Neural progenitor cell (in vitro differentiated cells): ENCODE results near the gene SPAG8. TPM values are rescaled to one million over a fixed set of nuclear protein-coding genes. Genes with fewer than 3 reads are reported as not detected.
A peak's percentile ranks its signal among the peaks of the same experiment; 100 is the strongest.

Experiments
- DNase-seq: peaks from one replicate; pipeline ENCODE4 v3.0.0-alpha.2; 2016; ENCODE audit warnings: low spot score
- H2AFZ ChIP-seq: fragments of 200-600 bp; sonication (generic); replicated peaks from 2 replicates; pipeline ENCODE4 v1.6.1; 2016; ENCODE audit warnings: antibody characterized with exemption
- H3F3A ChIP-seq: fragments of 200-600 bp; sonication (generic); 2 replicates; pipeline ENCODE4 v1.6.1; 2016; ENCODE audit warnings: antibody characterized with exemption, low read depth
- H3K27ac ChIP-seq: fragments of 200-600 bp; sonication (generic); 2 replicates; pipeline ENCODE4 v1.5.1; 2016; ENCODE audit warnings: mild to moderate bottlenecking
- H3K27me3 ChIP-seq: fragments of 200-600 bp; sonication (generic); 2 replicates; pipeline ENCODE4 v1.6.1; 2016; ENCODE audit warnings: mild to moderate bottlenecking, moderate library complexity
- H3K36me3 ChIP-seq: fragments of 200-600 bp; sonication (generic); 2 replicates; pipeline ENCODE4 v1.5.1; 2016
- H3K4me1 ChIP-seq: fragments of 200-600 bp; sonication (generic); 2 replicates; pipeline ENCODE4 v1.6.1; 2016; ENCODE audit warnings: mixed run types
- H3K4me2 ChIP-seq: fragments of 200-600 bp; sonication (generic); 2 replicates; pipeline ENCODE4 v1.6.1; 2016
- H3K4me3 ChIP-seq: fragments of 200-600 bp; sonication (generic); 2 replicates; pipeline ENCODE4 v1.5.1; 2016
- H3K79me2 ChIP-seq: fragments of 200-600 bp; sonication (generic); 2 replicates; pipeline ENCODE4 v1.6.1; 2016; ENCODE audit warnings: low read depth
- H3K9ac ChIP-seq: fragments of 200-600 bp; sonication (generic); 2 replicates; pipeline ENCODE4 v1.6.1; 2016
- H3K9me3 ChIP-seq: fragments of 200-600 bp; sonication (generic); 2 replicates; pipeline ENCODE4 v1.5.1; 2016; ENCODE audit warnings: low read depth
- H4K20me1 ChIP-seq: fragments of 200-600 bp; sonication (generic); 2 replicates; pipeline ENCODE4 v1.6.1; 2016; ENCODE audit warnings: low read depth
- H3K27ac Mint-ChIP-seq: 3 replicates; pipeline ENCODE4 v1.8.0; 2021; ENCODE audit warnings: mixed read lengths
- H3K27me3 Mint-ChIP-seq: 2 replicates; pipeline ENCODE4 v1.8.0; 2022; ENCODE audit warnings: low read depth, mild to moderate bottlenecking, inconsistent platforms, moderate library complexity, mixed read lengths; ENCODE audit not compliant: insufficient read depth
- H3K36me3 Mint-ChIP-seq: 3 replicates; pipeline ENCODE4 v1.8.0; 2021; ENCODE audit warnings: mixed read lengths
- H3K4me1 Mint-ChIP-seq: 3 replicates; pipeline ENCODE4 v1.8.0; 2021; ENCODE audit warnings: mixed read lengths
- H3K4me3 Mint-ChIP-seq: 3 replicates; pipeline ENCODE4 v1.8.0; 2021; ENCODE audit warnings: mild to moderate bottlenecking, moderate library complexity, mixed read lengths
- H3K9me3 Mint-ChIP-seq: 3 replicates; pipeline ENCODE4 v1.8.0; 2020; ENCODE audit warnings: mixed read lengths
- CTCF ChIP-seq: fragments of 200-600 bp; sonication (generic); IDR thresholded peaks from 2 replicates; pipeline ENCODE4 v1.5.1; 2017; ENCODE audit warnings: antibody characterized with exemption, mild to moderate bottlenecking
- EZH2 ChIP-seq: fragments of 200-600 bp; sonication (generic); IDR thresholded peaks from 2 replicates; pipeline ENCODE4 v1.6.1; 2017; ENCODE audit warnings: antibody characterized with exemption, mild to moderate bottlenecking, moderate library complexity
- EZH2phosphoT487 ChIP-seq: fragments of 200-600 bp; sonication (generic); IDR thresholded peaks from 2 replicates; pipeline ENCODE4 v1.6.1; 2017; ENCODE audit warnings: antibody characterized with exemption
- total RNA-seq: library from RNA; depleted of rRNA; stranded (reverse); fragments of >200 nt; gene quantifications from 2 replicates; pipeline ENCODE4 v1.2.3, GENCODE V29; 2015; ENCODE audit warnings: low replicate concordance

SPAG8 gene
- total RNA-seq, 1 donor from 2014 or later, result 1.6 TPM

GRCh38 chr9:35856206-35856605 lies 44.1 kb upstream of the SPAG8 start:
- Mint-ChIP-seq H3K27ac (no peak overlapping the region), H3K27me3 (peaks cover 3% of the 10 kb centered on the region), H3K4me1 (no peaks in the 10 kb centered on the region), H3K4me3 (no peak overlapping the region), H3K36me3 (peaks cover 7% of the 10 kb centered on the region), H3K9me3 (no peaks in the 10 kb centered on the region)
- H4K20me1 ChIP-seq, result no peaks in the 10 kb centered on the region
- H3K4me3 ChIP-seq, result no peak overlapping the region
- no peak overlapping the region for H3K4me2 ChIP-seq
- TF ChIP-seq EZH2 (no peak), CTCF (no peak), EZH2phosphoT487 (no peak)
- DNase-seq, result no peak
- H3K79me2 ChIP-seq, result no peaks in the 10 kb centered on the region
- no peaks in the 10 kb centered on the region for H3F3A ChIP-seq
- H3K27me3 ChIP-seq, result no peaks in the 10 kb centered on the region
- H3K36me3 ChIP-seq, result no peaks in the 10 kb centered on the region
- no peak overlapping the region for H2AFZ ChIP-seq
- no peak overlapping the region for H3K27ac ChIP-seq
- H3K9me3 ChIP-seq, result no peaks in the 10 kb centered on the region
- no peaks in the 10 kb centered on the region for H3K4me1 ChIP-seq
- H3K9ac ChIP-seq, result no peak overlapping the region

GRCh38 chr9:35854091-35854762 lies 42.2 kb upstream of the SPAG8 start:
- no peak for DNase-seq
- Mint-ChIP-seq H3K9me3 (no peaks in the 10 kb centered on the region), H3K36me3 (peaks cover 7% of the 10 kb centered on the region), H3K4me3 (no peak overlapping the region), H3K27ac (peak overlapping the region; percentile 29), H3K27me3 (peaks cover 3% of the 10 kb centered on the region), H3K4me1 (no peaks in the 10 kb centered on the region)
- Histone ChIP-seq H3K36me3 (no peaks in the 10 kb centered on the region), H3F3A (no peaks in the 10 kb centered on the region), H4K20me1 (peaks cover 5% of the 10 kb centered on the region), H2AFZ (no peak overlapping the region), H3K4me2 (no peak overlapping the region), H3K9ac (no peak overlapping the region), H3K4me1 (no peaks in the 10 kb centered on the region), H3K27me3 (no peaks in the 10 kb centered on the region), H3K9me3 (no peaks in the 10 kb centered on the region), H3K79me2 (no peaks in the 10 kb centered on the region), H3K27ac (no peak overlapping the region), H3K4me3 (no peak overlapping the region)
- no peak for TF ChIP-seq EZH2phosphoT487
- TF ChIP-seq CTCF, result no peak
- no peak for TF ChIP-seq EZH2

- Histone ChIP-seq H3K27me3 (no peaks in the 10 kb centered on the region), H4K20me1 (peaks cover 5% of the 10 kb centered on the region), H3K27ac (no peak overlapping the region), H3K9ac (no peak overlapping the region), H3F3A (no peaks in the 10 kb centered on the region), H3K79me2 (no peaks in the 10 kb centered on the region), H3K4me3 (no peak overlapping the region), H3K36me3 (no peaks in the 10 kb centered on the region), H3K4me2 (no peak overlapping the region), H3K9me3 (no peaks in the 10 kb centered on the region), H2AFZ (no peak overlapping the region), H3K4me1 (no peaks in the 10 kb centered on the region)
- no peak overlapping the region for H3K27ac Mint-ChIP-seq
- H3K4me1 Mint-ChIP-seq, result no peaks in the 10 kb centered on the region
- peaks cover 3% of the 10 kb centered on the region for H3K27me3 Mint-ChIP-seq
- no peaks in the 10 kb centered on the region for H3K9me3 Mint-ChIP-seq
- DNase-seq, result no peak
- peaks cover 10% of the 10 kb centered on the region for H3K36me3 Mint-ChIP-seq
- TF ChIP-seq EZH2phosphoT487, result no peak
- no peak for TF ChIP-seq EZH2
- no peak for TF ChIP-seq CTCF
- H3K4me3 Mint-ChIP-seq, result no peak overlapping the region
Observed at GRCh38 chr9:35852876-35853865, 41.1 kb upstream of the SPAG8 start.
